ENCODE data around the gene PDE6G.
A peak's percentile ranks its signal among the peaks of the same experiment; 100 is the strongest.

PDE6G gene

DNA sequence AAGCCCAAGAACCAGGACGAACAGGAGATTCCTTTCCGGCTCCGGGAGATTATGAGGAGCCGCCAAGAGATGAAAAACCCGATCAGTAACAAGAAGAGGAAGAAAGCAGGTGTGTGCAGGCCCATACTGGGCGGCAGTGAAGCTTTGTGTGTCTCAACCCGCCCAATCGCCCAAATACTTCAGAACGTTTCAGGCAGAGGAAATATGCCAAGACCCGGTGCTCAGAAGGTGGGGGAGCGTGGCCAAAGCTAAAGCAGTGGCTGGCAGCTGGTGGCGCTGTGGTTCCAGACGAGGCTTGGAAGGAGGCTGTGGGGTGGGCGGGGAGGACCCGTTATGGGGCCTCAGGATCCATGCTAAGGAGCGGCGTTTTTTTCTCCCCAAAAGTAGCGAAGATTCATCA lies 11.4 kb upstream of the PDE6G start (continued):
- TF ChIP-seq, protein P1, sequence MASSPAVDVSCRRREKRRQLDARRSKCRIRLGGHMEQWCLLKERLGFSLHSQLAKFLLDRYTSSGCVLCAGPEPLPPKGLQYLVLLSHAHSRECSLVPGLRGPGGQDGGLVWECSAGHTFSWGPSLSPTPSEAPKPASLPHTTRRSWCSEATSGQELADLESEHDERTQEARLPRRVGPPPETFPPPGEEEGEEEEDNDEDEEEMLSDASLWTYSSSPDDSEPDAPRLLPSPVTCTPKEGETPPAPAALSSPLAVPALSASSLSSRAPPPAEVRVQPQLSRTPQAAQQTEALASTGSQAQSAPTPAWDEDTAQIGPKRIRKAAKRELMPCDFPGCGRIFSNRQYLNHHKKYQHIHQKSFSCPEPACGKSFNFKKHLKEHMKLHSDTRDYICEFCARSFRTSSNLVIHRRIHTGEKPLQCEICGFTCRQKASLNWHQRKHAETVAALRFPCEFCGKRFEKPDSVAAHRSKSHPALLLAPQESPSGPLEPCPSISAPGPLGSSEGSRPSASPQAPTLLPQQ (tag by site-specific recombination; IDR thresholded peaks at IDR 0.05) = no peak
- no peak for TF ChIP-seq ZNF558 (tag by site-specific recombination; IDR thresholded peaks at IDR 0.05)
- no peak for TF ChIP-seq ZNF518A (tag by site-specific recombination; conservative IDR thresholded peaks at IDR 0.05; ENCODE audit: low read depth)
- no peak for TF ChIP-seq MEIS1 (CRISPR knock-in tag; IDR thresholded peaks at IDR 0.05; ENCODE audit: borderline replicate concordance)
- no peak for TF ChIP-seq ZNF248 (tag by site-specific recombination; IDR thresholded peaks at IDR 0.05)
- TF ChIP-seq, protein P2, sequence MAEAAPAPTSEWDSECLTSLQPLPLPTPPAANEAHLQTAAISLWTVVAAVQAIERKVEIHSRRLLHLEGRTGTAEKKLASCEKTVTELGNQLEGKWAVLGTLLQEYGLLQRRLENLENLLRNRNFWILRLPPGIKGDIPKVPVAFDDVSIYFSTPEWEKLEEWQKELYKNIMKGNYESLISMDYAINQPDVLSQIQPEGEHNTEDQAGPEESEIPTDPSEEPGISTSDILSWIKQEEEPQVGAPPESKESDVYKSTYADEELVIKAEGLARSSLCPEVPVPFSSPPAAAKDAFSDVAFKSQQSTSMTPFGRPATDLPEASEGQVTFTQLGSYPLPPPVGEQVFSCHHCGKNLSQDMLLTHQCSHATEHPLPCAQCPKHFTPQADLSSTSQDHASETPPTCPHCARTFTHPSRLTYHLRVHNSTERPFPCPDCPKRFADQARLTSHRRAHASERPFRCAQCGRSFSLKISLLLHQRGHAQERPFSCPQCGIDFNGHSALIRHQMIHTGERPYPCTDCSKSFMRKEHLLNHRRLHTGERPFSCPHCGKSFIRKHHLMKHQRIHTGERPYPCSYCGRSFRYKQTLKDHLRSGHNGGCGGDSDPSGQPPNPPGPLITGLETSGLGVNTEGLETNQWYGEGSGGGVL (tag by site-specific recombination; IDR thresholded peaks at IDR 0.05) = no peak
- TF ChIP-seq KLF1 (tag by site-specific recombination; IDR thresholded peaks at IDR 0.05) = no peak
- no peak for TF ChIP-seq OSR2 (tag by site-specific recombination; IDR thresholded peaks at IDR 0.05)
- TF ChIP-seq ZNF585B (tag by site-specific recombination; IDR thresholded peaks at IDR 0.05) = no peak
- no peak for TF ChIP-seq TRIM28 (IDR thresholded peaks at IDR 0.05; ENCODE audit: borderline replicate concordance, low read length)
- TF ChIP-seq SP2 (tag by site-specific recombination; IDR thresholded peaks at IDR 0.05) = peak; percentile 15; the same call in 1 of the 2 replicates

DNA sequence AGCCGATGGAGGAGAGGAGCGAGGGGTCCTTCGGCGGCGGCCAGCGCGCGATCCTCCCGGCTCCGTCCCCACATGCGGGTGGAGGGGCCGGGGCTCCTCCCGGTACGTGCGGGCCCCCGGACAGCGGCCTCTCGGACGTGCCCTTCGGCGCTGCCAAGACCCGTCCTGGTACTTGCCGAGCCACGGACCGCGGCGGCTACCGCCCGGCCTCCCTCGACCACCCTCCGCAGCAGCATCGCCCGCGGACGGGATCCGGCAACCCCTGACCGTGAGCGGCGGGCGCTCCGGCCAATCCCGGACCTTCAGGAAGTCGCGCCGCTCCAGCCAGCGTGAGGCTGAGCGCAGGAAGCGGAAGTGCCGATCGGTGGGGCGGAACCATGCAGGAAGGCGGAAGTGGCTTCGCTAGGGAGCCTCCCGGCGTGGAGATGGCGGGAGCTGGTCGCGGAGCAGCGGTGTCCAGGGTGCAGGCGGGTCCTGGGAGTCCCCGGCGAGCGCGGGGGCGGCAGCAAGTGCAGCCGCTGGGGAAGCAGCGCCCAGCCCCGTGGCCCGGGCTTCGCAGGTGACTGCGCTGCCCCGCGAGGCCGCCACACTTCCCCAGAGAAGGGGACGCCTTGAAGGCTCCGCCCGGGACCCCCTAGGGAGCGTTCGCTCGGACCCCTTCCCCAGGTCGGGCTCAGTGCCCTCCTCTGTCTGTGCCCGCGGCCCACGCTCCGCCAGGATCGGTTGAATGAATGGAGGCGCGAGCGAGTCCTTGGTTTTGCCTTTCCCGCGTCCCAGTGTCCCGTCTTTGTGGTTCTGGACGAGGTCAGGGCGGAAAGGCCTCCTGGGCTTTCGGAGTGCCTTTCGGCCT lies 10.2 kb upstream of the PDE6G start, which contains the start of the genes CCDC137 and OXLD1:
Gene CCDC137 (plus strand): TSS at position 396 of the 850 bp plus-strand sequence. CDS start 30 bp downstream, at position 426.
Gene OXLD1 (minus strand): TSS at position 264 of the 850 bp plus-strand sequence. CDS start 28 bp downstream, at position 236.
- ChIA-PET CTCF (interaction anchor here (0.6 kb wide), 1 partner anchor 156 kb away, joined by 4 read pairs; no protein-coding TSS in a partner anchor), POLR2A (interaction anchor here (0.6 to 2.1 kb wide), 19 partner anchors 8 to 444 kb away, joined by 3 to 28 read pairs (median 4); partner anchors contain the start of genes ACTG1, ARL16, CEP131 and FAAP100)
- peaks cover 5% of the 10 kb centered on the region; the same call in 1 of the 2 replicates for H3K4me1 ChIP-seq (ENCODE audit: control insufficient read depth, insufficient read depth, low read length)
- peak within 1 kb of the TSS; percentile 90 for H3K27ac ChIP-seq (ENCODE audit: extremely low read depth, low read depth, low read length)
- H3K4me3 ChIP-seq (ENCODE audit: low read depth, low read length) = peak within 1 kb of the TSS; percentile 88
- H3K36me3 ChIP-seq (ENCODE audit: control insufficient read depth in 2 of 2, insufficient read depth in 1 of 2, low read length in 2 of 2) = peaks cover 26 to 54% of the 10 kb centered on the region in 2 experiments; a peak in 2 of 3 replicates
- no peaks in the 10 kb centered on the region for H3K9me3 ChIP-seq (ENCODE audit: control insufficient read depth, insufficient read depth, low read depth, low read length)
- TF ChIP-seq ZNF221 (tag by site-specific recombination; IDR thresholded peaks at IDR 0.05; ENCODE audit: borderline replicate concordance) (no peak), ZFHX2 (tag by site-specific recombination; conservative IDR thresholded peaks at IDR 0.05) (peak; percentile 69), ZNF645 (tag by site-specific recombination; IDR thresholded peaks at IDR 0.05) (no peak), GLIS1 (tag by site-specific recombination; IDR thresholded peaks at IDR 0.05) (peak; percentile 75), ZNF561 (tag by site-specific recombination; IDR thresholded peaks at IDR 0.05; ENCODE audit: borderline replicate concordance) (peak; percentile 78; the same call in 1 of the 2 replicates), ZNF423 (tag by site-specific recombination; IDR thresholded peaks at IDR 0.05) (peak; percentile 35; the same call in 1 of the 2 replicates)
- TF ChIP-seq, protein P3, sequence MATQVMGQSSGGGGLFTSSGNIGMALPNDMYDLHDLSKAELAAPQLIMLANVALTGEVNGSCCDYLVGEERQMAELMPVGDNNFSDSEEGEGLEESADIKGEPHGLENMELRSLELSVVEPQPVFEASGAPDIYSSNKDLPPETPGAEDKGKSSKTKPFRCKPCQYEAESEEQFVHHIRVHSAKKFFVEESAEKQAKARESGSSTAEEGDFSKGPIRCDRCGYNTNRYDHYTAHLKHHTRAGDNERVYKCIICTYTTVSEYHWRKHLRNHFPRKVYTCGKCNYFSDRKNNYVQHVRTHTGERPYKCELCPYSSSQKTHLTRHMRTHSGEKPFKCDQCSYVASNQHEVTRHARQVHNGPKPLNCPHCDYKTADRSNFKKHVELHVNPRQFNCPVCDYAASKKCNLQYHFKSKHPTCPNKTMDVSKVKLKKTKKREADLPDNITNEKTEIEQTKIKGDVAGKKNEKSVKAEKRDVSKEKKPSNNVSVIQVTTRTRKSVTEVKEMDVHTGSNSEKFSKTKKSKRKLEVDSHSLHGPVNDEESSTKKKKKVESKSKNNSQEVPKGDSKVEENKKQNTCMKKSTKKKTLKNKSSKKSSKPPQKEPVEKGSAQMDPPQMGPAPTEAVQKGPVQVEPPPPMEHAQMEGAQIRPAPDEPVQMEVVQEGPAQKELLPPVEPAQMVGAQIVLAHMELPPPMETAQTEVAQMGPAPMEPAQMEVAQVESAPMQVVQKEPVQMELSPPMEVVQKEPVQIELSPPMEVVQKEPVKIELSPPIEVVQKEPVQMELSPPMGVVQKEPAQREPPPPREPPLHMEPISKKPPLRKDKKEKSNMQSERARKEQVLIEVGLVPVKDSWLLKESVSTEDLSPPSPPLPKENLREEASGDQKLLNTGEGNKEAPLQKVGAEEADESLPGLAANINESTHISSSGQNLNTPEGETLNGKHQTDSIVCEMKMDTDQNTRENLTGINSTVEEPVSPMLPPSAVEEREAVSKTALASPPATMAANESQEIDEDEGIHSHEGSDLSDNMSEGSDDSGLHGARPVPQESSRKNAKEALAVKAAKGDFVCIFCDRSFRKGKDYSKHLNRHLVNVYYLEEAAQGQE (tag by site-specific recombination; IDR thresholded peaks at IDR 0.05) = no peak
